NT2/D1 (cell line): ENCODE data around the gene GRIA4.

Experiments
- YY1 ChIP-seq: IDR thresholded peaks from 2 replicates; pipeline ENCODE4 v1.6.1; 2011; ENCODE audit not compliant: insufficient read length, insufficient read depth
- ZNF274 ChIP-seq: IDR thresholded peaks from 2 replicates; pipeline ENCODE4 v1.6.1; 2011; ENCODE audit warnings: mild to moderate bottlenecking, low read depth, low read length

DNA sequence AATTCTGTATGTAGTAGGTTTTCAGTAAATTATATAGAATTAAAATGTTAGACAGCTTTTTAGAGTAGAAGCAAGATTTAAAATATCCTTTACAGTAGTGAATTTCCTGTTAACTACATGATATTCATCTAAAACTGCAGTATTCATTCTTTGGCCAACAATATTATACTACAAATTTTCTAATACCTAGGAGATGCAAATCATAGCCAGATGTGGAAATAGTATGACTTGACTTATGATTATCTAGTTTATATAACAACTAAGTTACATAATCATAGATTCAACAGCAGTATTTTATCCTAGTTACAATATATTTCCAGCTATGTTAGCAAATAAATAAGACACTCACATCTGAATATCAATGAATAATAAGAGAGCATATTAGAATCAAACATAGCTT lies 249.0 kb downstream of the GRIA4 start:
- TF ChIP-seq YY1 (no peak), ZNF274 (no peak)
